NCI-H2227 treated with DMSO at 0.1 percent for 48 hours (cell line): ENCODE data around the gene FHL1.
A peak's percentile ranks its signal among the peaks of the same experiment; 100 is the strongest.
"Not testable (repeated sequence)": the region's sequence is repeated elsewhere in the genome, so short reads cannot be mapped to it uniquely, and the experiment has no call there.

ENCODE experiments used
- DNase-seq: peaks from one replicate; lab custom pipeline; 2025; lab: John Stamatoyannopoulos, UW

Gene FHL1

GRCh38 chrX:136147315-136147901 is at the start of gene FHL1:
Gene FHL1 (plus strand): TSS chrX:136147533.
- DNase-seq = peak; percentile 71

- DNase-seq = no peak
Observed at GRCh38 chrX:136097871-136098805, 49.2 kb upstream of the FHL1 start.

- no peak for DNase-seq
Observed at GRCh38 chrX:136104936-136105335, 42.4 kb upstream of the FHL1 start.

GRCh38 chrX:136106920-136107528 is 40.3 kb upstream of the FHL1 start:
- DNase-seq = no peak

- DNase-seq = not testable (repeated sequence)
Observed at GRCh38 chrX:136108905-136109304, 38.4 kb upstream of the FHL1 start.

- DNase-seq = no peak
Observed at GRCh38 chrX:136112286-136112685, 35.0 kb upstream of the FHL1 start.

- DNase-seq = no peak
Observed at GRCh38 chrX:136112778-136113177, 34.6 kb upstream of the FHL1 start.

- no peak for DNase-seq
Observed at GRCh38 chrX:136115126-136115903, 32.0 kb upstream of the FHL1 start.

GRCh38 chrX:136115904-136116297 is 31.4 kb upstream of the FHL1 start:
- DNase-seq = no peak

- DNase-seq = no peak
Observed at GRCh38 chrX:136121788-136122187, 25.5 kb upstream of the FHL1 start.

- no peak for DNase-seq
Observed at GRCh38 chrX:136122207-136122606, 25.1 kb upstream of the FHL1 start.

GRCh38 chrX:136125106-136125505 is 22.2 kb upstream of the FHL1 start:
- no peak for DNase-seq

GRCh38 chrX:136126371-136126770 is 21.0 kb upstream of the FHL1 start:
- no peak for DNase-seq

GRCh38 chrX:136126872-136127406 is 20.4 kb upstream of the FHL1 start:
- DNase-seq = no peak

GRCh38 chrX:136128743-136129142 is 18.6 kb upstream of the FHL1 start:
- DNase-seq = no peak

- no peak for DNase-seq
Observed at GRCh38 chrX:136130931-136131833, 16.2 kb upstream of the FHL1 start.

- DNase-seq = no peak
Observed at GRCh38 chrX:136138939-136139338, 8.4 kb upstream of the FHL1 start.

- DNase-seq = no peak
Observed at GRCh38 chrX:136141569-136141968, 5.8 kb upstream of the FHL1 start.

GRCh38 chrX:136142592-136142991 is 4.7 kb upstream of the FHL1 start:
- DNase-seq = no peak

GRCh38 chrX:136143711-136144110 is 3.6 kb upstream of the FHL1 start:
- no peak for DNase-seq
